Stomach (tissue), 9 donors: ENCODE measurements around the gene ALG8. TPM values are rescaled to one million over a fixed set of nuclear protein-coding genes. Genes with fewer than 3 reads are reported as not detected.
"Not testable (repeated sequence)": the region's sequence is repeated elsewhere in the genome, so short reads cannot be mapped to it uniquely, and the experiment has no call there.

ENCODE experiments used
- DNase-seq, 2 donors: peaks; one replicate each; pipeline versions ENCODE4 v3.0.0 to v3.0.0-alpha.2; 2013 to 2019
- H3K27ac ChIP-seq, 5 donors: fragments of 200-600 bp in 4 of 5; sonication (generic) in 4 of 5; one replicate each; pipeline ENCODE4 v1.5.1; 2013 to 2019; ENCODE audit warnings: mild to moderate bottlenecking in 1 of 5, moderate library complexity in 1 of 5
- H3K27me3 ChIP-seq, 3 donors: fragments of 200-600 bp; sonication (generic); one replicate each; pipeline ENCODE4 v1.5.1; 2017 to 2019; ENCODE audit warnings: mixed run types in 1 of 3
- H3K36me3 ChIP-seq, 4 donors: fragments of 200-600 bp; sonication (generic); 1 replicate in 3 of 4; 2 replicates in 1 of 4; pipeline ENCODE4 v1.5.1; 2016 to 2019
- H3K4me1 ChIP-seq, 4 donors: fragments of 200-600 bp; sonication (generic); one replicate each; pipeline ENCODE4 v1.5.1; 2016 to 2019
- H3K4me3 ChIP-seq, 4 donors: fragments of 200-600 bp; sonication (generic) in 3 of 4; one replicate each; pipeline ENCODE4 v1.5.1; 2016 to 2019; ENCODE audit warnings: mild to moderate bottlenecking in 1 of 4
- H3K9me3 ChIP-seq, 4 donors: fragments of 200-600 bp; sonication (generic); one replicate each; pipeline ENCODE4 v1.5.1; 2016 to 2019
- CTCF ChIP-seq, 7 experiments: fragments of 450-650 bp in 4 of 7; fragments of 200-600 bp in 3 of 7; sonication (generic) in 3 of 7; IDR thresholded peaks; one replicate each; pipeline ENCODE4 v1.5.1; 2016 to 2019; ENCODE audit warnings: antibody characterized with exemption in 7 of 7, control low read depth in 2 of 7, mild to moderate bottlenecking in 1 of 7
- EP300 ChIP-seq: sonication (generic); formaldehyde crosslinking; IDR thresholded peaks from one replicate; pipeline ENCODE4 v1.6.1; 2017; ENCODE audit warnings: antibody characterized with exemption
- POLR2A ChIP-seq, 4 donors: fragments of 450-650 bp; IDR thresholded peaks; one replicate each; pipeline ENCODE4 v1.6.1; 2016; ENCODE audit warnings: antibody characterized with exemption in 4 of 4, control low read depth in 2 of 4, mild to moderate bottlenecking in 1 of 4, moderate library complexity in 1 of 4
- POLR2AphosphoS5 ChIP-seq, 3 donors: sonication (generic); formaldehyde crosslinking; IDR thresholded peaks; one replicate each; pipeline ENCODE4 v1.6.1; 2016; ENCODE audit warnings: antibody characterized with exemption in 3 of 3
- WGBS, 5 donors: extraction: QIAGEN DNeasy Blood & Tissue Kit in 3 of 5; methylation state at CpG; one replicate each; pipeline versions ENCODE4 v1.1.5 to v1.1.7; 2013 to 2018; 5-methylcytosine and 5-hydroxymethylcytosine counted together
- intact Hi-C: fragments of 100-400 bp; cut with DNase I; formaldehyde crosslinking; loops from one replicate; pipeline ENCODE4 v1.15.1; 2023; ENCODE audit warnings: low total_unique reads
- polyA plus RNA-seq, 3 donors: library from polyadenylated mRNA; stranded (reverse); fragments of 200-250 nt; gene quantifications; one replicate each; pipeline ENCODE4 v1.2.3, GENCODE V29; 2013
- total RNA-seq, 5 donors: library from RNA; depleted of rRNA; stranded (reverse); fragments of >200 nt; gene quantifications; one replicate each; pipeline versions ENCODE4 v1.1.0 to v1.2.3, GENCODE V29; 2014 to 2016
- donor health status: healthy with polysubstance abuse.
- donor health status: Bipolar disorder and iron deficiency.
- donor health status: healthy.

ALG8 gene
- total and polyA plus RNA-seq, 8 donors = 3.8 to 58.2 (median 24.5) TPM

- TF ChIP-seq EP300 = no peak
- no peak for TF ChIP-seq POLR2A (IDR thresholded peaks at IDR 0.05)
- TF ChIP-seq POLR2AphosphoS5 (IDR thresholded peaks at IDR 0.05) = no peak
- TF ChIP-seq CTCF (IDR thresholded peaks at IDR 0.05) = no peak
- intact Hi-C loops = no loop called here
- Histone ChIP-seq H3K27me3 (no peaks in the 10 kb centered on the region), H3K27ac (peak overlapping the region in 4 of 5 donors; percentile 77 to 92 (median 92)), H3K36me3 (no peaks in the 10 kb centered on the region), H3K9me3 (no peaks in the 10 kb centered on the region), H3K4me3 (peak overlapping the region; percentile 57 to 97 (median 92)), H3K4me1 (peaks cover 35 to 59% (median 50%) of the 10 kb centered on the region in 4 donors)
- DNase-seq = no peak
- 16 to 38% (median 24%) methylated on average over 21 of the region's 21 CpGs for WGBS, 5 donors
Measured at GRCh38 chr11:78078218-78079167, 60.9 kb downstream of the ALG8 start.

GRCh38 chr11:78077592-78077991 is 61.8 kb downstream of the ALG8 start:
- WGBS, 5 donors = 65 to 80% (median 77%) methylated on average over 4 of the region's 4 CpGs
- H3K36me3 ChIP-seq = not testable (repeated sequence)

DNA sequence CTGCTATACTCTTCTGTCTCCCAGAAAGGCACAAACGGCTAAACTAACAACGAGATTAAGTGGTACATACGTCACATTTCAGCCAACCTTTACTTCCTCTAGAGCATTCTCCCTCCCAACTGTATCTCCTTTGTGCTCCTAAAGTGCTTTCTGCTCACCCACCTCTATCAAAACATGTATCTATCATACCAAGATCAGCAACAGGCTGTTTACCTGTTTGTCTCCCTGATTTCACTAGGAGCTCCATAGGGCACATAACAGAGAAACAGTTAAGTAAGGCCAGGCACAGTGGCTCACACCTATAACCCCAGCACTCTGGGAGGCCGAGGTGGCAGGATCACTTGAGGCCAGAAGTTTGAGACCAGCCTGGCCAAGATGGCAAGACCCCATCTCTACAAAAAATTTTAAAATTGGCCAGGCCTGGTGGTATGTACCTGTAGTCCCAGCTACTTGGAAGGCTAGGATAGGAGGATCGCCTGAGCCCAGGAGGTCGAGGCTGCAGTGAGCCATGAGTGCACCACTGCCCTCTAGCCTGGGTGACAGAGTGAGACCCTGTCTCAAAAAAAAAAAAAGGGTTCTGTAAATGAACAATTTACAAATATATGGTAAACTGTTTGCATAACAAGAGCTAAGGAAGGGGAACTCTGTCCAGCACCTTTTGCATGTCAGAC is 62.6 kb downstream of the ALG8 start:
- Histone ChIP-seq H3K4me3 (peak overlapping the region in 1 of 4 donors; percentile 96), H3K4me1 (peaks cover 35 to 59% (median 50%) of the 10 kb centered on the region in 4 donors), H3K9me3 (no peaks in the 10 kb centered on the region), H3K27me3 (no peaks in the 10 kb centered on the region), H3K36me3 (peaks cover 2 to 16% (median 12%) of the 10 kb centered on the region in 4 donors), H3K27ac (no peak overlapping the region)
- WGBS, 5 donors = 70 to 77% (median 73%) methylated on average over 6 of the region's 6 CpGs
- TF ChIP-seq EP300 = no peak
- no peak for TF ChIP-seq CTCF (IDR thresholded peaks at IDR 0.05)
- TF ChIP-seq POLR2A (IDR thresholded peaks at IDR 0.05) = no peak
- TF ChIP-seq POLR2AphosphoS5 (IDR thresholded peaks at IDR 0.05) = no peak
- no peak for DNase-seq
- intact Hi-C loops = no loop called here

More at GRCh38 chr11:78077592-78077991, 61.8 kb downstream of the ALG8 start:
- H3K4me3 ChIP-seq = peak overlapping the region; percentile 57 to 97 (median 92)
- H3K4me1 ChIP-seq = peaks cover 35 to 59% (median 50%) of the 10 kb centered on the region in 4 donors
- H3K27me3 ChIP-seq, DNase-seq, intact Hi-C loops, H3K27ac ChIP-seq, H3K9me3 ChIP-seq: not testable (repeated sequence)

GRCh38 chr11:78074756-78075155 is 64.7 kb downstream of the ALG8 start:
- H3K4me3 ChIP-seq = no peak overlapping the region
- DNase-seq = peak in 1 of 2 donors; percentile 58
- no peak overlapping the region for H3K27ac ChIP-seq
- no peaks in the 10 kb centered on the region for H3K9me3 ChIP-seq
- no peaks in the 10 kb centered on the region for H3K27me3 ChIP-seq
- intact Hi-C loops = no loop called here
- 51 to 61% (median 59%) methylated on average over 6 of the region's 6 CpGs for WGBS, 5 donors
- H3K4me1 ChIP-seq = peaks cover 29 to 47% (median 46%) of the 10 kb centered on the region in 4 donors
- peaks cover 11 to 37% (median 34%) of the 10 kb centered on the region in 4 donors for H3K36me3 ChIP-seq
- TF ChIP-seq CTCF (IDR thresholded peaks at IDR 0.05) (no peak), EP300 (no peak), POLR2AphosphoS5 (IDR thresholded peaks at IDR 0.05) (no peak), POLR2A (IDR thresholded peaks at IDR 0.05) (no peak)
